ENCODE results near the gene NUDT2.

GRCh38 chr9:34343090-34343489 is 13.7 kb downstream of the NUDT2 start:
- TF ChIP-seq CTCF (IDR thresholded peaks at IDR 0.05) (no peak), POLR2A (IDR thresholded peaks at IDR 0.05) (no peak)
